SK-N-MC (cell line): ENCODE data around the gene EMP2.

Experiments
- EZH2 ChIP-seq: fragments of 200-600 bp; sonication (generic); IDR thresholded peaks from one replicate; pipeline ENCODE4 v1.6.1; 2017; ENCODE audit warnings: antibody characterized with exemption
- FOXP2 ChIP-seq: optimal IDR thresholded peaks from 2 replicates; pipeline ENCODE3; 2011; ENCODE audit warnings: mild to moderate bottlenecking, moderate library complexity; ENCODE audit not compliant: insufficient read depth; ENCODE audit errors: extremely low read length, control extremely low read depth
- POLR2AphosphoS5 ChIP-seq: IDR thresholded peaks from 2 replicates; pipeline ENCODE4 v1.6.1; 2012; ENCODE audit warnings: mild to moderate bottlenecking, low read depth, low read length, borderline replicate concordance

DNA sequence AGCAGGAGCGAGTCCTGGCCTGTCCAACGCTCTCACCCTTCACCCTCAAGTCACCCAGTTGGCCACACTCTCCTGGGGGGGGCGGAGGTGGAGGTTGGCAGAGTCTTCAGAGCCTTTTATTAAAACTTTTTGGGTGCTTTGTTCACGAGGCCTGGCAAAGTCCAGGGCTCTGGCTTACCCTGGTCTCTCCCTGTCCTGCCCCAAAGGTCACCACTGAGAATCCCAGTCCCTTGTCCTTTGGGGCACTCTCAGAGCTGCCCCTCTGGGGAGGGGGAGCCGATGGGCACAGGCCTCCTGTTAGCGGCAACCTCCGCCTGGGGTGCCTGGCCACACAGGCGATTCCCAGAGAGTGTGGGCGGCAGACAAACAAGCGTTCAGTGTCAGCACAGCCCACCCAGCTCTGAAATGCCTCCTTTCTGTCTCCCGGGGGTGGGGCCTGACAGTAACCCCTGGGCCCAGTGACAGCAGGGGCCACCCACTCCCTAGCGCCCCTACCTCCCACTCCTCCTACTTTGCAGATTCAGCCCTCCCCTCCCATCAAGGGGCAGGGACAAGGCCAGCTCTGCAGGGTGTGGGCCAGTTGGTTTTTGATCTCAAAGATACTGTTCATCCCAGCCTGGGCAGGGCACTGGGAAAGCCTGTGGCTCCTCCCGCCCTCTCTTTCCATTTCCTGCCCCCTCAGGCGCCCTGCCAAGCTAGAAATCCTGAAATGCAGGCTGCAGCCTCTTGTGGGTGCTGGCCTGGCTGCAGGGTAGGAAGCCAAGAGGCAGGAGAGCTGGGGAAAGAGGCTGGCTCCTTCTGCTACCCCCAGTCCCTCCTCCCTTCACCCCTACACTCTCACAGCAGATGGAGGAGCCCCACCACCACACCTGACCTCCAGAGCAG is 36.6 kb upstream of the EMP2 start:
- TF ChIP-seq POLR2AphosphoS5, result no peak
- no peak for TF ChIP-seq EZH2
- no peak for TF ChIP-seq FOXP2
